ENCODE data around the gene L3MBTL4.

- no peak for TF ChIP-seq CTCF (IDR thresholded peaks at IDR 0.05)
- no peak for TF ChIP-seq POLR2AphosphoS5 (IDR thresholded peaks at IDR 0.05; ENCODE audit: low read depth, low read length)
- TF ChIP-seq TCF7L2 (IDR thresholded peaks at IDR 0.05; ENCODE audit: low read depth, low read length) = no peak
- TF ChIP-seq REST (IDR thresholded peaks at IDR 0.05; ENCODE audit: insufficient read depth in 1 of 2, low read depth in 2 of 2, low read length in 1 of 2) = no peak
Observed at GRCh38 chr18:6086731-6087130, 328.0 kb downstream of the L3MBTL4 start.

All from Panc1 (cell line).